Suppressor macrophage (primary cell): ENCODE measurements around the gene CAMK1.

Source experiments
- DNase-seq, 4 experiments: peaks; one replicate each; pipeline ENCODE4 v3.0.0-alpha.2; 2020 to 2022

The CAMK1 gene

DNA sequence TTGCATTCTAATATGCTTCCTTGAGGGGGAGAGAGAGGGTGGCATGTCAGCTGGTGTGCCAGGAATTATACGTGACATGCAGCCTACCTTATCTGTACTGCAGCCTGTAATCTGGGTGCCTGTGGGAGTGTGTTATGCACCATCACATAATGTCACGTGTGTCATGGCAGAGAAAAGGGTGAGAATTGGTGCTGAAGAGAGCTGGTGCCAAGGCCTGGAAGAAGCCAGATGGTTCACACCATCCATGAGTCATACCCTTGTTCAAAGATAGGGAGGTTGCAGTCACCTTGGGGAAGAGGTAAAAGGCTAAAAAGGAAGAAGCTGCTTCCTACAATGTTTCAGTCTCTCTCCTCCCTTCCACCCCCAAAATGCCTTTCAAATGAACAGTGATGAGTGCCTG lies 32.9 kb downstream of the CAMK1 start:
- DNase-seq, result no peak

DNA sequence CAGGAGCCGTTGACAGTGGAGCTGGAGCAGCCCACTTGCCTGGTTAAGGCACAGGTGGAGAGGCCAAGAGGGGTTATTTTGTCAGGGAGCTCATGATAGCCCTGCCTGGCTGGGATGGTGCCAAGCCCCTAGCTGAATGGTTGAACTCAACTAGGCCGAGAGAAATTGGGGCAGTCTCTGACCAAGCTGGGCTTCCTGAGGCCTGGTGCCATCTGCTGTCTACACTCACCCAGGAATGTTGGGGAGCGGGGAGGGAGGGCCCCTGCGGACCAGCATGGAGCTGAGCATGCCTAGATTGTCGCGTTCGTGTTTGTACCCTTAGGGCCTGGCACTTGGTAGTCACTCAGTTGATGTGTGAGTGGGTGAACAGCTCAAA lies 37.0 kb downstream of the CAMK1 start:
- DNase-seq, result peak in 2 of 4 experiments; percentile 14 to 37

DNA sequence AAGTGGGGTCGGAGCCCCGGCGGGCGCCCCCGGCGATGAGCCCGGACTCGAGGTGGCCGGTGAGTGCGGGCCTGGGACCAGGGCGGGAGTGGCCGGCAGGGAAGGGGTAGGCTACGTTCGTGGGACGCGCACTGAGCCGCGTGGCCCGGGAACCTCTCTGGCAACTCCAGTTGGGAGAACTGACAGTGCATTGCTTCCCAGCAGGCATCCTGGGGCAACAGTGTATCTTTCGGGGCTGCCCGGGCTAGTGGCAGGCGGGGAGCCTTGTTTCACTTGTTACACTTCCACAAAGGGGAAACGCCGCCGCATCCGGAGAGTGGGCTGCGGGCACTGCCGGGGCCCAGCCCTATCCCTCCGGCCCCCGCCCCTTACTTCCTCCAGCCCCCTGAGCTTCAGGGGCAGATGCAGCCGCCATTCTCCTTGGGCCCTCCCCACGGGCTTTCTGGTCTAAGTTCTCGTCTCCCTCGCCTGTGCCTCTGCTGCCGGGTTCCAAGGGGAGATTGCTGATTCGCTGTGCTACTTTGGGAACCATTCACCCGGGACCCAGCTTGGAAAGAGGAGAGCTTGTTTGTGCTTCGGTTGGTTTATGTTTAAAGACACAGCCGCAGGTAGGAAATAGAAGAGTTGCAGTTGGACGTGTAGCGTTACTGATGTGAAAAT lies 37.5 kb downstream of the CAMK1 start:
- DNase-seq, result peak; percentile 75 to 88 (median 82)

DNA sequence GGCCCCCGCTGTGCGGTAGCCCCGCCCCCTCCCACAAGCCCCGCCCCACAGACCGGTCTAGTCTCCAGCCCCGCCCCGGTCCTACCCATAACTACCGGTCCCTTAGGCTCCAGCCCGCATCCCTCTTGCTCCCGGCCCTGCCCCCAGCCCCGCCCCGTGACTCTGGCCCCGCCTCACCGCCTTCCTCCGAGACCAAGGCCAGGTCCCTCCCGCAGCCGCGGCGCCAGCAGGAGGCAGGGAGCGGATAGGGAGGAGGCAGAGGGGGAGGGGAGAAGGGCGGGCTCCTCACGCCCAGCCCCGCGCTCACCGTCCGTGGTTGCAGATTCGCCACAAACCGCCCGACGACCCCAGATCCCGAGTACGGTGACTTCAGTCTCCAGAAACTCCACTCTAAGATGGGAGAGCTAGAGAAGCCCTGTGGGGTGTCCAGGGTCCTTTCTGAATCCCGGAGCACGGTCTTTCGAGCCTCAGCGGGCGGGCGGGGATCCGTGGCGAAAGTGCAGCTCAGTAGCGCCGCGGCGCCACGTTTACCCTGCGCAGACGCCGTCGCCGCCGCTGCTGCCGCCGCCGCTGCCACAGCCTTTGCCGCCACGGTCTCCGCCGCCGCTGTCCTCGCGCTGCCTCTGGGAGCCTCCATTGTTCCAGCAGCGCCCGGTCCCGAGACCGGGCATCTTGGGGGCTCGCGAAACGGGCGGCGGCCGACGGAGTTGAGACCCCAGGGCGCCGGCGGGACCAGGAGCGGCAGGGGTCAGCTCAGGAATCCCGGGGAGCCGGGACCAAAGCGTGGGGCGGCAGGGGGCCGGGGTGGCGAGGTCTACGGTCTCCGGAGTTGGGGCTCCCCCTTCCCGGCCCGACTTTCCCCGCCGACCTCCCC lies 38.3 kb downstream of the CAMK1 start, which contains the start of gene BRPF1:
Gene BRPF1 (plus strand): TSS at position 530 of the 874 bp plus-strand sequence. CDS start 2,406 bp downstream, outside the sequence.
- DNase-seq, result peak; percentile 99 to 100 (median 100)

DNA sequence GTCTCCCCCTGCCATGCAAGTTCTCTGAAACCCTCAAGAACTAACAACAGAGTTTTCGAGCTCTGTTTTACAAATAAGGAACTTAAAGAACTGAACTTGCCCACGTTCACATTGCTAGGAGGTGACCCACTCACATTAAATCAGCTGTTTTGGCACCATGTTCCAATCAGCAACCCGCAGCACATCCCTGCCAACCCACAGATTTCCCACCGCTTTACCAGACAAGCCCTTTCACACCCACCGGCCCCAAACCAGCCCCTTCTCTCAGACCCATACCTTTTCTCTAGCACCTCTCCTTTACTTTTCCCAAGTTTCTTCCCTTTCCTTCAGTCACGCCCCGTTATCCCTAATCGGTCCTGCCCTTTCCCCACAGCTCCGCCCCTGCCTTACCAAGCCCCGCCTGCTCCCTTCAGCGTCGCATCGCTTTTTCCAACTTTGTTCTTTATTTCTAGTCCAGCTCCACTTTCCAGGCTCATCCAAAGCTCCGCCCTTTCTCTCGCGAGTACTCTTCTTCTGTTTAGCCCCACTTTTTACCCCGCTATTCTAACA lies 39.0 kb downstream of the CAMK1 start:
- DNase-seq, result peak in 3 of 4 experiments; percentile 69 to 84 (median 74)

DNA sequence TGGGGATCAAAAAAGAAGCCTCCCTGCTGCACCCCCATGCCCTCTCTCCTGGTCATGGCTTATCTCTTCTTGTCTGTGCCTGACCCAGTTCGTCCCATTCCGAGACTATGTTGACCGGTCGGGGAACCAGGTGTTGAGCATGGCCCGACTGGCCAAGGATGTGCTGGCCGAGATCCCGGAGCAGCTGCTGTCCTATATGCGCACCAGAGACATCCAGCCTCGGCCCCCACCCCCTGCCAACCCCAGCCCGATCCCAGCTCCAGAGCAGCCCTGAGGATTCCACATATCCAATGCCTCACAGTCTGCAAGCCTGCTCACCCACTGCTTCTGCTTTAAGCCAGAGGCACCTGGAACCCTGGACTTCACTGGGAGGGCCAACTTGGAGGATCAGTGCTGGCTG lies 40.3 kb downstream of the CAMK1 start:
- DNase-seq, result no peak

DNA sequence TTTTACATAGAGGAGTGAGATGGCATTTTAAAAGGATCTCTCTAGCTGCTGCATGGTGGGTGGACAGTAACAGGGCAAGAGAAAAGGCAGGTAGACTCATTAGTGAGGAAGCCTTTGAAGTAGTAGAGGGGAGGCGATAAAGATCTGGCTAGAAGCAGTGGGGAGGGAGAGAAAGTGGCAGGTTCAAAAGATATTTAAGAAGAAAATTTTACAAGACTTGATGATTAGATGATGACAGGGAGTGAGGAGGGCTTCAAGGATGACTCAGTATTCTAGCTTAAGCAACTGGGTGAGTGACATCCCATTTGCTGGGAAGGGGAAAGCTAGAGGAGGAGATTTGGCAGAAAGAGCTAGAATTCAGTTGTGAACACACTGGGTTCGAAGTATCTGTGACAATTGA lies 42.0 kb downstream of the CAMK1 start:
- DNase-seq, result peak in 2 of 4 experiments; percentile 32 to 38

DNA sequence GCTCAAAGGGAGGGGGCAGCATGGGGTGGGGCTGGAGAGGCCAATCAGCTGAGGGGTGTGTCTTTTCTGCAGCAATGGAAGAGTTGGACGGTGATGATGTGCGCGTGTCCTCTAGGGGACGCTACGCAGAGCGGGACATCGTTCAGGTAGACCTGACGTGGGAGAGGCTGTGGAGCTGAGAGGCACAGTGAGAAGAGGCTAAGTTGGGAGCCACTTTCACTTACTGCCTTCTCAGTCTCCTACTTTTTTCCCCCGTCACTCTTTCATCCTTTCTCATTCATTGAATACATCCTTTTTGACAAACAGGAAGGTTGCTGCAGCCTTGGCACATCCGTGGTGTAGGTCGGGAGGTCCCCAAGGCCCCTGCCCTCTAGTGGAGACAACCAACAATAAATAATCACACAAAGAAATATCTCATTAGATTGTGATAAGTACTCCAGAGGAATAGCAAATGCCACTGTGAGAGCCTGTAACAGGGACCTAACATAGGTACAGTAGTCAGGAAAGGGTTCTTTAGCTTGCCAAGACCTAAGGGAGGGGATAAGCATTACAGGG lies 42.6 kb downstream of the CAMK1 start:
- DNase-seq, result peak; percentile 14 to 58 (median 48)

DNA sequence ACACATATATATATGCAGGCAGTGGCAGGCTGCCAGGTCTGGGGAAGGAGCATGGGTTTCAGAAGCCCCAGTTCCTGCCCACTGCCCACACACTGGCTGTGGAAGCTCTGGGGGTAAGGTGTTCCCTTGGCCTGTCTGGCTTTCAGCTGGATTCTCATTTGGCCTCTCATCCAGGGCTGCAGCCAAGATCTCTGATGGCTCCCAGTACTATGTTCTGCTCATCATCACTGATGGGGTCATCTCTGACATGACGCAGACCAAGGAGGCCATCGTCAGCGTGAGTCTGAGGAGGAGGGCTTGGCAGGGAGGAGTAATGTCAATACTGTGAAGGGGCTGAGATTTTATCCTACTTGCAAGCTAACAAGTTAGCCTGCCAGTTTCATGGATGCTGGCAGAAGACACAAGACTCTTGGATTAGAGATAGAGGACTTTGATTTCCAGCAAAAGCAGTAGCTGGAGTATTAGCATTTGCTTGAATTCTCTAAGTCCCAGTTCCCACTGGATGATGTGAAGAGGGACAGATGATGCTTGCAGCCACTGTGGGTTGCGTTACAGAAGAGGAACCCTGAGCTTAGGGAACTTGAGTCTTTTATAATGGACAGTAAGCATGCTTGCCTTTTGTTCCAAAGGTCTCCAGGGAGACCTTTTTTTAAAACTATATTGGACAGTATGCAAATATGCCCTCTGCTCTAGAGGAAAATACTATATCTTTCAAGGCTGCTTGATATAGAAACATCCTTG lies 43.8 kb downstream of the CAMK1 start:
- peak; percentile 24 to 57 (median 50) for DNase-seq

DNA sequence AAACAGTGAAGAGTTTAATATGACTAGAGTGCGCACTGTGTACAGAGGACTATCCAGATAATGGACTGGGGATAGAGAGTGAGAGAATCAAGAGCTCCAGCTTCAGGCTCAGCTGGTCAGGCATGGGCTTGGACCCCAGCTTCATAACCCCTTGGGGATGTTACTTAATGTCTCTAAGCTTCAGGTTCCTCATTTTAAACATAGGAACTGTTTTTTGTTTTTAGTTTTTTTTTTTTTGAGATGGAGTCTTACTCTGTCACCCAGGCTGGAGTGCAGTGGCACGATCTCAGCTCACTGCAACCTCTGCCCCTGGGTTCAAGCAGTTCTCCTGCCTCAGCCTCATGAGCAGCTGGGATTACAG lies 48.1 kb downstream of the CAMK1 start:
- peak in 3 of 4 experiments; percentile 36 to 47 (median 44) for DNase-seq

DNA sequence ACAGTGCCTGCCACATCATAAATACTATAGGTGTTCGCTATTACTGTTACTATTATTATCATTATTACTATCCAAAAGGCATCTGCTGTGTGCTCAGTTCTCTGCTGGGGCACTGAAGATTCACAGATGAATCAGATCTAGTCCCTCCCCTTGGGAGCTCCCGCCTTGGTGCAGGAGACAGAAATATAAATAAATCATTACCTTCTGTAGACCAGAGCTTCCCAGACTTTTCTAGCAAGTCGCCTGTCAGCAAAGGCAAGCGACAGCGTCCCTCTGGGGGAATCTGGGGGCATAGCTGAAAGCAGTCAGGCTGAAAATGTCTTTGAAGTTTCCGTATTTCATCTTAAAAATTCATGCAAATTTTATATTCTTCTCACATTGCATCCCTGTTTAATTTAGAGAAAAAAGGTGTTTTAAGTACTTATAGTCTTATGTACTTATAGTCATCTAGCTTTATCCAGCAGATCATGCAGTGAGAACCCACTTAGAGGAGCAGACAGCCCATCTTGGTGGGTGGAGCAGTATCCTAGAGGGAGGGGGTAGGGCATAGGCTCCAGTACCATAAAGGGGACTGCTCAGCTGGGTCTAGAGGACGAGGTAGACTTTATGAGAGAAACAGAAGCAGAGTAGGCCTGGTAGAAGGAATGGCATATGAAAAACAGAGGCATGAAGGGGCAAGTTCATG lies 48.6 kb downstream of the CAMK1 start:
- no peak for DNase-seq

DNA sequence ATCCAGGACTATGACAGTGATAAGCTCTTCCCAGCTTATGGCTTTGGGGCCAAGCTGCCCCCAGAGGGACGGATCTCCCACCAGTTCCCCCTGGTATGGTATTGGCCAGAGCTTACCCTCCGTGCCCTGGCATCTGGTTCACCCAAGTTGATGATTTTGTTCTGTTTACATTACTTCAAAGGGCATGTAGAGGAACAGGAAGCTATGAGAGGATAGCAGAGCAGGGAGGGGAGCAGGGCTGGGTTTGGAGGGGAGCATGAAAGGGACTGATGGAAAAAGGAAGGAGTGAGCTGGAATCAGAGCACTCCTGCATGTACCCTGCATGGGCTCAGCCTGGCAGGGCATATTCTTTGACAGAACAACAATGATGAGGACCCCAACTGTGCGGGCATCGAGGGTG lies 51.6 kb downstream of the CAMK1 start:
- no peak for DNase-seq

DNA sequence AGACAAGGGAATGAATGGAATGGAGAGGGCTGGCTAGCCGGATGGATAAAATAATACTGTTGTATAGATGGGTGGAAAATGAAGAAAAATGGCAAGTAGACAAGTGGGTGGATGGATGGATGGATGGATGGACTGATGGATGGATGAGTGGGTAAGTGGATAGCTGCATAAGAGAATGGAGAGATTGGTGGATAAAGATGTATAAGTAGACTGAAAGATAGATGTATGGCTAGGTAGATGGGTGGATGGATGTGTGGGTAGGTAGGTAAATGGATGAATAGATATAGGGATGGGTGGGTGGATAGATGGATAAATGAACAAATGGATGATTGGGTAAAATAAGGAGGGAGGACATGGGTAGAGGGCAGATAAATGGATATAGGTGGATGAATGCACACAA lies 52.2 kb downstream of the CAMK1 start:
- no peak for DNase-seq

DNA sequence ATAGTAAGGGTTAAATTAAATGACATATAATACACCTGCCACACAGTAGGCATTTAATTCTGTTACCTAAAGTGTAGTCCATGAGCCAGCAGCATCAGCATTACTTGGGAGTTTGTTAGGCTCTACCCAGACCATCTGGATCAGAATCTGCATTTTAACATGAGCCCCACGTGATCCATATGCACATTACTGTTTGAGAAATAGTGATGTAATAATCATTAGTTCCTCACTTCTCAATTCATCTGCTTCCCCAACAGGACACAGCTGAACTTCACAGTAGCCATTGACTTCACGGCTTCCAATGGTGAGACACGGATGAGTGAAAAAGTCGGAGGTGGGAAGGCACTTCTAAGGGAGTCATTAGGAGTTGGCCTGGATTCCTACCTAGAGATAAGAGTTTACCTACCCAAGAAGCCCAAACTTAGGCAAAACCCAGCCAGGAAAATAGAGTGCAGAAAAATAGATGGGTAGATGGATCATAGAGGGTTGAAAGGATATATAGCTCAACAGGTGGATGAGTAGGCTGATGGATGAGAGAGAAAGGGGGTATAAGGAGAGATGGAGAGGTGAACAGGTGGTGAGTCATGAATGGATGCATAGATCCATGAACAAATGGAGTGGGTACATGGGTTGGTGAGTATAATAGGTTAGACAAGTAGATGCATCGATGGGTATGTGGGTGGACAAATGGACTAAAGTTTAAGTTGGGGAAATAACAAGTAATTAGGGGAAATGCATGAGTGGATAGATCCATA lies 52.8 kb downstream of the CAMK1 start:
- peak; percentile 40 to 79 (median 58) for DNase-seq

DNA sequence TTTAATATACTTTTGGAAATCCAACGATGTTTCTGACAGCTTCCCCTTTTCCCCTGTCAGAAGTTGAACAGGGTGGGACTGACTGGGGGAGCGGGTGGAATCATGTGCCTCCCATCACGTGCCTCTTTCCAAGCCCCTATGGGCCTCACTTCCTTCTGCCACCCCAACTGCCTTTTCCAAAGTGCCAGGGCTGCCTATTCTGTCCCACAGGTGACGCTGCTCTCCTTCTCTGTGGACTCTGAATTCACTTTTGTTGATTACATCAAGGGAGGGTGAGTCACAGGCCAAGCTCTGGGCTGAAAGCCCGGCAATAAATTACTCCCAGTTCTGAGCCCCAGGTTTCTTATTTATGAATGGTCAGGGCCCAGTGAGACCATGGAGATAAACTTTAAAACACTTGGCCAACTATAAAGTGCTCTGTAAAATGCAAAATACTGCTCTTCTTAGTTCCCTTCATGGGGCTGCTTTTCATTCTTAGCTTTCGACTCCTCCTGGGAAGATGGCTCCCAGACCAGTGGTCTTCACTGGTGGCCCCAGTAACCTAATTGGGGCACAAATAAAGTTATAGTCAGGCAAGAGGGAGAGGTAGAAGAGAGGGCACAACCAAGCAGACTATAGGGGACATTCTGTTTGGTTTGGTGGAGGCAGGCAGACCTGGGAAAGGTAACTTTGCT lies 53.8 kb downstream of the CAMK1 start:
- DNase-seq, result peak; percentile 92 to 97 (median 93)

DNA sequence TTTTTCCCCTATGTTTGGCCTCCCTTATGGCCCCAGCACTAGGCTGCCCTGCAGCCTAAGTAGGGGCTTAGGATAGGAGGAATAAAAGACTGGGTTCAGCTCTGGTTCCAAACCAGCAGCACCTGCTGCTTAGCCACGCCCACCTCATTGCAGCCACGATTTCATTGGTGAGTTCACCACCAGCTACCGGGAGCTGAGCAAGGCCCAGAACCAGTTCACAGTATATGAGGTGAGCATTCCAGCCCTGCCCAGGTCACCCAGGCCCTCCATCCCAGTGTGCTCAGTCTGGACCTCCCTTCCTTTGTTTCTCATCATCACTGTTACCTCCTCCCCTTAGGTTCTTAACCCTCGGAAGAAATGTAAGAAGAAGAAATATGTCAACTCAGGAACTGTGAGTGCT lies 54.6 kb downstream of the CAMK1 start:
- peak in 1 of 4 experiments; percentile 29 for DNase-seq

DNA sequence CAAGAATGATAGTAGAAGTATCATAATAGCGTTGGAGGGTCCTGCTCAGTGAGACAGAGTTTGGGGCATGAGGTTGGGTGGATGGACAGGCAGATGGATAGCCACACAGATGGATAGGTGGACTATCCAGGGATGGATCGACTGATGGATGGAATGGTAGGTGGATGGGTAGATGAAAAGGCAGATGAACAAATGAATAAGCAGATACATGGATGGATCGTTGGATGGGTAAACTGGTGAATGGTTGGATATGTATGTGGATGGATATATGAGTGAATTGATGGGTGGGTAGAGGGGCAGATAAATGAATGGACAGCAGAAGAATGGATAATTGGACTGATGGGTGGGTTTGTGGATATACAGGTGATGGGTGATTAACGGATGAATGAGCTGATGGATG lies 56.6 kb downstream of the CAMK1 start:
- DNase-seq, result no peak

DNA sequence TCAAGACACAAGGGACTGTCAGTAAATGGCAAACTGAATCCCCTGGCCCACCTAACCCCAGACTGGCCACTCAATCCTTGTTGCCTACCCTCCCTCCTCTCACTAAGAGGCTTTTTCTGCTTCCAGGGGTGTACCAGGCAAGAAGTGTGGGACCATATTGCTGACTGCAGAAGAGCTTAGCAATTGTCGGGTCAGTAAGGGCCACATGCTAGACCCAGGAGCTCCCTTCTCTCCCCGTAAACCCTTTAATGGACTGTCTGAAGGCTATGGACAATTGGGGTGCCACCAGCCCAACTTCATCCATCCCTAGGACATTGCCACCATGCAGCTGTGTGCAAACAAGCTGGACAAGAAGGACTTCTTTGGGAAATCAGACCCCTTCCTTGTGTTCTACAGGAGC lies 57.3 kb downstream of the CAMK1 start:
- DNase-seq, result no peak

DNA sequence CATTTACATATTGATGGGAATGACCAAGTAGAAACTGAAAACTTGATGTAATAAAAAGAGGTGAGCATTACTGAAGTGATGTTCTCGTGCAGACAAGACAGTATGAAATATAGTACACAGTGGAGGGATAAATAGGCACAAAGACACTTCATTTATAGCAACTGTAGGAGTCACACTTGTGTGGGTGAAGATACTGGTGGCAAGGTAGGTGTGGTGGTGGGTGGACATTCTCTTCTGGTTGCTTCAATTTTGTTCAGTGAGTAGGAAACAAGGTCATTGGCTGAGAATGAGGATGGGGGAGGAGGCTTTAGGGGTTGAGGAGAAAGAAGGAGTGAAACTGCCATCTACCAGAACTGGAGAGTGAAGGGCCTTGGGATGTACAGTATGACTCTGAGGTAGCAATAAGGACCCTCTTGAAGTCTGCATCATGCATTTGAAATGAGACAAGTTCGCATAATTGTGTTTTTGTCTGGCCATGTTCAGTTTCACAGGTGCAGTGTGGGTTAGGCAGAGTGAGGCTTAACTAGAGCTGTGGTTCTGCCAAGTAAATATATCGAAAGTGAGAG lies 59.5 kb downstream of the CAMK1 start:
- no peak for DNase-seq
